ENCODE data around the gene GPR50.

GPR50 gene

GRCh38 chrX:151167791-151168345, 8.5 kb upstream of the GPR50 start:
- Histone ChIP-seq H3K4me3 (no peak overlapping the region), H3K27ac (no peak overlapping the region)
- no peak for TF ChIP-seq CTCF (IDR thresholded peaks at IDR 0.05)
- DNase-seq (ENCODE audit: low spot score), result no peak

- no peak for TF ChIP-seq CTCF (IDR thresholded peaks at IDR 0.05)
- no peak overlapping the region for H3K27ac ChIP-seq
- no peak overlapping the region for H3K4me3 ChIP-seq
- no peak for DNase-seq (ENCODE audit: low spot score)
Observed at GRCh38 chrX:151169783-151170182, 6.6 kb upstream of the GPR50 start.

GRCh38 chrX:151174581-151175282, 1.7 kb upstream of the GPR50 start:
- TF ChIP-seq CTCF (IDR thresholded peaks at IDR 0.05), result no peak
- H3K4me3 ChIP-seq, result no peak overlapping the region
- no peak for DNase-seq (ENCODE audit: low spot score)
- no peak overlapping the region for H3K27ac ChIP-seq

- no peak for TF ChIP-seq CTCF (IDR thresholded peaks at IDR 0.05)
- no peak overlapping the region for H3K4me3 ChIP-seq
- no peak for DNase-seq (ENCODE audit: low spot score)
- H3K27ac ChIP-seq, result no peak overlapping the region
Observed at GRCh38 chrX:151175283-151176062, 911 bp upstream of the GPR50 start.

GRCh38 chrX:151177141-151178027, 1.0 kb downstream of the GPR50 start:
- no peak for DNase-seq (ENCODE audit: low spot score)
- no peak overlapping the region for H3K27ac ChIP-seq

More at GRCh38 chrX:151177141-151178027, 1.0 kb downstream of the GPR50 start:
- no peak for TF ChIP-seq CTCF (IDR thresholded peaks at IDR 0.05)
- H3K4me3 ChIP-seq, result peak overlapping the region; percentile 52

Measured in coronary artery (tissue), 2 donors.